Measurements from ENCODE around the gene CYB561.
"Not testable (repeated sequence)": the region's sequence is repeated elsewhere in the genome, so short reads cannot be mapped to it uniquely, and the experiment has no call there.

DNA sequence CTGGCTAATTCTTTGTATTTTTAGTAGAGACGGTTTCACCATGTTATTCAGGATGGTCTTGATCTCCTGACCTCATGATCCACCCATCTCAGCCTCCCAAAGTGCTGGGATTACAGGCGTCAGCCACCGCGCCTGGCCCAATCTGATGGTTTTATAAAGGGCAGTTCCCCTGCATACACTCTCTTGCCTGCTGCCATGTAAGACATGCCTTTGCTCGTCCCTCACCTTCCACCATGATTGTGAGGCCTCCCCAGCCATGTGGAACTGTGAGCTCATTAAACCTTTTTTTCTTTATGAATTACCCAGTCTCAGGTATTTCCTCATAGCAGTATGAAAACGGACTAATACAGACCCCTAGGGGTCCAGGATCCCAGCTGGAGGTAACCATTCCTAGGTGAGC is 22.0 kb upstream of the CYB561 start:
- TF ChIP-seq EGR1 (conservative IDR thresholded peaks at IDR 0.05); EHMT2 (IDR thresholded peaks at IDR 0.05); EZH2 (IDR thresholded peaks at IDR 0.05; ENCODE audit: borderline replicate concordance, low read depth, low read length); BMI1 (IDR thresholded peaks at IDR 0.05; ENCODE audit: low read length); ZC3H11A (IDR thresholded peaks at IDR 0.05; ENCODE audit: low read depth, low read length); POLR2AphosphoS5 (IDR thresholded peaks at IDR 0.05; ENCODE audit: control insufficient read depth, insufficient read depth, low read depth, low read length); ZNF274 (IDR thresholded peaks at IDR 0.05; ENCODE audit: borderline replicate concordance, low read depth, low read length); SP1 (CRISPR knock-in tag; IDR thresholded peaks at IDR 0.05); LARP7 (IDR thresholded peaks at IDR 0.05); TRIM28 (IDR thresholded peaks at IDR 0.05); POLR2A (conservative IDR thresholded peaks at IDR 0.05): not testable (repeated sequence)
- TF ChIP-seq, protein P1, sequence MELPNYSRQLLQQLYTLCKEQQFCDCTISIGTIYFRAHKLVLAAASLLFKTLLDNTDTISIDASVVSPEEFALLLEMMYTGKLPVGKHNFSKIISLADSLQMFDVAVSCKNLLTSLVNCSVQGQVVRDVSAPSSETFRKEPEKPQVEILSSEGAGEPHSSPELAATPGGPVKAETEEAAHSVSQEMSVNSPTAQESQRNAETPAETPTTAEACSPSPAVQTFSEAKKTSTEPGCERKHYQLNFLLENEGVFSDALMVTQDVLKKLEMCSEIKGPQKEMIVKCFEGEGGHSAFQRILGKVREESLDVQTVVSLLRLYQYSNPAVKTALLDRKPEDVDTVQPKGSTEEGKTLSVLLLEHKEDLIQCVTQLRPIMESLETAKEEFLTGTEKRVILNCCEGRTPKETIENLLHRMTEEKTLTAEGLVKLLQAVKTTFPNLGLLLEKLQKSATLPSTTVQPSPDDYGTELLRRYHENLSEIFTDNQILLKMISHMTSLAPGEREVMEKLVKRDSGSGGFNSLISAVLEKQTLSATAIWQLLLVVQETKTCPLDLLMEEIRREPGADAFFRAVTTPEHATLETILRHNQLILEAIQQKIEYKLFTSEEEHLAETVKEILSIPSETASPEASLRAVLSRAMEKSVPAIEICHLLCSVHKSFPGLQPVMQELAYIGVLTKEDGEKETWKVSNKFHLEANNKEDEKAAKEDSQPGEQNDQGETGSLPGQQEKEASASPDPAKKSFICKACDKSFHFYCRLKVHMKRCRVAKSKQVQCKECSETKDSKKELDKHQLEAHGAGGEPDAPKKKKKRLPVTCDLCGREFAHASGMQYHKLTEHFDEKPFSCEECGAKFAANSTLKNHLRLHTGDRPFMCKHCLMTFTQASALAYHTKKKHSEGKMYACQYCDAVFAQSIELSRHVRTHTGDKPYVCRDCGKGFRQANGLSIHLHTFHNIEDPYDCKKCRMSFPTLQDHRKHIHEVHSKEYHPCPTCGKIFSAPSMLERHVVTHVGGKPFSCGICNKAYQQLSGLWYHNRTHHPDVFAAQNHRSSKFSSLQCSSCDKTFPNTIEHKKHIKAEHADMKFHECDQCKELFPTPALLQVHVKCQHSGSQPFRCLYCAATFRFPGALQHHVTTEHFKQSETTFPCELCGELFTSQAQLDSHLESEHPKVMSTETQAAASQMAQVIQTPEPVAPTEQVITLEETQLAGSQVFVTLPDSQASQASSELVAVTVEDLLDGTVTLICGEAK (IDR thresholded peaks at IDR 0.05), result not testable (repeated sequence)
- TF ChIP-seq, protein P1 (CRISPR knock-in tag; IDR thresholded peaks at IDR 0.05), result not testable (repeated sequence)
- TF ChIP-seq, protein P2, sequence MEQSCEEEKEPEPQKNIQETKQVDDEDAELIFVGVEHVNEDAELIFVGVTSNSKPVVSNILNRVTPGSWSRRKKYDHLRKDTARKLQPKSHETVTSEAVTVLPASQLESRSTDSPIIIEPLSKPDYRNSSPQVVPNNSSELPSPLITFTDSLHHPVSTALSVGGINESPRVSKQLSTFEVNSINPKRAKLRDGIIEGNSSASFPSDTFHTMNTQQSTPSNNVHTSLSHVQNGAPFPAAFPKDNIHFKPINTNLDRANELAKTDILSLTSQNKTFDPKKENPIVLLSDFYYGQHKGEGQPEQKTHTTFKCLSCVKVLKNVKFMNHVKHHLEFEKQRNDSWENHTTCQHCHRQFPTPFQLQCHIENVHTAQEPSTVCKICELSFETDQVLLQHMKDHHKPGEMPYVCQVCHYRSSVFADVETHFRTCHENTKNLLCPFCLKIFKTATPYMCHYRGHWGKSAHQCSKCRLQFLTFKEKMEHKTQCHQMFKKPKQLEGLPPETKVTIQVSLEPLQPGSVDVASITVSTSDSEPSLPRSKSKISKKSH (CRISPR knock-in tag; IDR thresholded peaks at IDR 0.05), result not testable (repeated sequence)
